Ovary (tissue), 3 donors: Measurements from ENCODE around the gene PCSK5.

Experiments
- EP300 ChIP-seq: sonication (generic); formaldehyde crosslinking; IDR thresholded peaks from one replicate; pipeline ENCODE4 v1.6.1; 2017; ENCODE audit warnings: antibody characterized with exemption
- TF ChIP-seq, protein P1 (sequence below), 3 donors: fragments of 450-650 bp in 2 of 3; fragments of 200-600 bp in 1 of 3; IDR thresholded peaks; one replicate each; pipeline versions ENCODE4 v1.5.1 to v1.8.0; 2016 to 2022; ENCODE audit warnings: antibody characterized with exemption in 3 of 3, mild to moderate bottlenecking in 1 of 3
- donor health status: DM: no; HTN: no; CAD: no.

DNA sequence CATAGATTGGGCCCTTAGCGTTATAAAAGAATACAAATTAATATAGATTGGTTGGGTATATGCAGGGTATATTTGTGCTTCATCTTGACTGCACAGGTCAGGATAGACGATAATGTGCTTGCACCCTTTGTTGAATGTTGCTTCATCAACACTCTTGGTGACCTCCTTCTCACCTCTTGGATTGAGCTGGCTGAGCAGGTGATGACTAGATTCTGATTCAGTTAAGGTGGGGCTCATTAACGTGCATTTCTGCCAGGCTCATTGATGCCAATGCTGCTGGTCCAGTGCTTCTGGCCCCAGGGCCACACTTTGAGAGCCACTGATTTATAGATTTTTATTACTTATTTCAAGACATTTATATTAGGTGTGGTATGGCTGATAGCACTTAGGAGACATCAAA is 27.7 kb downstream of the PCSK5 start:
- TF ChIP-seq, protein P1, sequence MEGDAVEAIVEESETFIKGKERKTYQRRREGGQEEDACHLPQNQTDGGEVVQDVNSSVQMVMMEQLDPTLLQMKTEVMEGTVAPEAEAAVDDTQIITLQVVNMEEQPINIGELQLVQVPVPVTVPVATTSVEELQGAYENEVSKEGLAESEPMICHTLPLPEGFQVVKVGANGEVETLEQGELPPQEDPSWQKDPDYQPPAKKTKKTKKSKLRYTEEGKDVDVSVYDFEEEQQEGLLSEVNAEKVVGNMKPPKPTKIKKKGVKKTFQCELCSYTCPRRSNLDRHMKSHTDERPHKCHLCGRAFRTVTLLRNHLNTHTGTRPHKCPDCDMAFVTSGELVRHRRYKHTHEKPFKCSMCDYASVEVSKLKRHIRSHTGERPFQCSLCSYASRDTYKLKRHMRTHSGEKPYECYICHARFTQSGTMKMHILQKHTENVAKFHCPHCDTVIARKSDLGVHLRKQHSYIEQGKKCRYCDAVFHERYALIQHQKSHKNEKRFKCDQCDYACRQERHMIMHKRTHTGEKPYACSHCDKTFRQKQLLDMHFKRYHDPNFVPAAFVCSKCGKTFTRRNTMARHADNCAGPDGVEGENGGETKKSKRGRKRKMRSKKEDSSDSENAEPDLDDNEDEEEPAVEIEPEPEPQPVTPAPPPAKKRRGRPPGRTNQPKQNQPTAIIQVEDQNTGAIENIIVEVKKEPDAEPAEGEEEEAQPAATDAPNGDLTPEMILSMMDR (IDR thresholded peaks at IDR 0.05), result no peak
- no peak for TF ChIP-seq EP300
